Measurements from ENCODE around the gene C5orf15.

The C5orf15 gene

DNA sequence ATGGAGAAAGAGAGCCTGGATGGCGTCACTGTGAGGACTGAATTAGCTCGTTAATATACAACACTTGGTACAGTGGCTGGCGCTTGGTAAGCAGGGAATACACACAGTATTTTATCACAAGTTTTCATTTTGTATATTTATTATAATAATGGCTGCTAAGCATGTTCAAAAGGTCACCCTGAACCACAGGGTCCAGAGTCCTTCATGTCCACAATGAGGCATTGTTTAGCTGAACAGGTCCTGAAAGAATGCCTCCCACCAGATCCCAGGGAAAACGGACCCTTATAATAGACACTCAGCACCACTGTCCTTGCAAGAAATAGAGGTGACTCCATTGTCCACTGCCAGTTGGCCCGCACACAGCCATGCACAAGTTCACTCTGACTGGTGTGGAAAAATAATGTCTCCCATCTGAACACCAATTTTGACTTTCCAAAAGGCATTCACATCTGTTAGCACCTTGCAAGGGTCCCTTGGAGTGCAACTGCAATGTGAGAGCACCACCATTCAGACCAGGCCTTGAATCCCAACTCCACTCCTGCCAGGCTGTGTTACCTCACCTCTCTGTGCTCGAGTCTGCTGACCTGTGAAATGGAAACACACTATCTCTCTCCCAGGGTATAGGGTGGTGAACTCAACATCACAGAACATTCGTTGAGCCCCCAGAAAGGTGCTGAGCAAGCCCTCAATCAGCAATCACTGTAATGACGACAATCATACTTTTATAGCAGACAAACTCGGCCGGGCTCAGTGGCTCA is 32.5 kb upstream of the C5orf15 start:
- ATAC-seq (ENCODE audit: insufficient read depth, low read depth) = no peak
- Histone ChIP-seq H3K4me1 (ENCODE audit: insufficient read depth, low read length) (peaks cover 49% of the 10 kb centered on the region), H3K79me2 (ENCODE audit: insufficient read depth, low read length) (peaks cover 99% of the 10 kb centered on the region), H3K4me2 (ENCODE audit: insufficient read depth, low read length) (peak overlapping the region; percentile 33; the same call in 1 of the 2 replicates), H4K20me1 (ENCODE audit: insufficient read depth, low read length) (peaks cover 66% of the 10 kb centered on the region), H3K4me3 (ENCODE audit: low read depth in 1 of 2, low read length in 2 of 2) (0 out of 4 replicates have a peak overlapping the region, but pooled peaks of 1 of the 2 experiments have one; percentile 2), H3K9me3 (ENCODE audit: insufficient read depth, low read length, severe bottlenecking) (no peaks in the 10 kb centered on the region), H2AFZ (ENCODE audit: low read depth, low read length) (no peak overlapping the region), H3K9ac (ENCODE audit: low read depth, low read length) (no peak overlapping the region), H3K27ac (ENCODE audit: low read length) (no peak overlapping the region), H3K36me3 (ENCODE audit: insufficient read depth, low read length) (peaks cover 42% of the 10 kb centered on the region), H3K27me3 (ENCODE audit: insufficient read depth, low read length, poor library complexity) (no peaks in the 10 kb centered on the region)
- DNase-seq = no peak
- TF ChIP-seq, protein P1, sequence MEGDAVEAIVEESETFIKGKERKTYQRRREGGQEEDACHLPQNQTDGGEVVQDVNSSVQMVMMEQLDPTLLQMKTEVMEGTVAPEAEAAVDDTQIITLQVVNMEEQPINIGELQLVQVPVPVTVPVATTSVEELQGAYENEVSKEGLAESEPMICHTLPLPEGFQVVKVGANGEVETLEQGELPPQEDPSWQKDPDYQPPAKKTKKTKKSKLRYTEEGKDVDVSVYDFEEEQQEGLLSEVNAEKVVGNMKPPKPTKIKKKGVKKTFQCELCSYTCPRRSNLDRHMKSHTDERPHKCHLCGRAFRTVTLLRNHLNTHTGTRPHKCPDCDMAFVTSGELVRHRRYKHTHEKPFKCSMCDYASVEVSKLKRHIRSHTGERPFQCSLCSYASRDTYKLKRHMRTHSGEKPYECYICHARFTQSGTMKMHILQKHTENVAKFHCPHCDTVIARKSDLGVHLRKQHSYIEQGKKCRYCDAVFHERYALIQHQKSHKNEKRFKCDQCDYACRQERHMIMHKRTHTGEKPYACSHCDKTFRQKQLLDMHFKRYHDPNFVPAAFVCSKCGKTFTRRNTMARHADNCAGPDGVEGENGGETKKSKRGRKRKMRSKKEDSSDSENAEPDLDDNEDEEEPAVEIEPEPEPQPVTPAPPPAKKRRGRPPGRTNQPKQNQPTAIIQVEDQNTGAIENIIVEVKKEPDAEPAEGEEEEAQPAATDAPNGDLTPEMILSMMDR (IDR thresholded peaks at IDR 0.05; ENCODE audit: borderline replicate concordance, extremely low read depth, low read length, poor library complexity, severe bottlenecking) = no peak
- no peak for TF ChIP-seq EZH2 (IDR thresholded peaks at IDR 0.05; ENCODE audit: borderline replicate concordance, low read depth, low read length, severe bottlenecking)

DNA sequence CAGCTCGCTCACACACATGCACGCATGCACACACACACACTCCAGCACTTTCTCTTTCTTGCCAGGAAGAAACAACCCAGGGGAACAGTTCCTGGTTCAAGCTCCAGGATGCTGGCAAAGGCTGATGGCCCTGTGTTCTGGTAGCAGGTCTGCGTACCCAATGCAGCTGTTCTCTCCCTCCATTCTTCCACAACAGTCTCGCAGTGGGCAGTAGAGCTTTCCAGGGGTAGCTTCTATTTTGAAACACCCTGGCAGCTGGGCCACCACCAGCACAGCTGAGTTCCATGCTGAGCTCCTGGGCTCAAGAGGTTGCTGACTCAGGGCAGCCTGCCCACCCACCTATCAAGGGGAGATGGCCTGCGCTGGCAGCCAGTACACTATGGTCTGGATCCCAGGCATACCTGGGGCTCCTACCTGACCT is 31.7 kb upstream of the C5orf15 start:
- DNase-seq = no peak
- Histone ChIP-seq H3K27ac (ENCODE audit: low read length) (no peak overlapping the region), H3K4me3 (ENCODE audit: low read depth in 1 of 2, low read length in 2 of 2) (no peak overlapping the region), H3K27me3 (ENCODE audit: insufficient read depth, low read length, poor library complexity) (no peaks in the 10 kb centered on the region), H2AFZ (ENCODE audit: low read depth, low read length) (no peak overlapping the region), H3K4me2 (ENCODE audit: insufficient read depth, low read length) (0 out of 2 replicates have a peak overlapping the region, but pooled peaks have one; percentile 4), H3K9me3 (ENCODE audit: insufficient read depth, low read length, severe bottlenecking) (no peaks in the 10 kb centered on the region), H3K79me2 (ENCODE audit: insufficient read depth, low read length) (peaks cover 99% of the 10 kb centered on the region), H3K9ac (ENCODE audit: low read depth, low read length) (no peak overlapping the region), H3K36me3 (ENCODE audit: insufficient read depth, low read length) (peaks cover 43% of the 10 kb centered on the region), H4K20me1 (ENCODE audit: insufficient read depth, low read length) (peaks cover 73% of the 10 kb centered on the region), H3K4me1 (ENCODE audit: insufficient read depth, low read length) (peaks cover 43% of the 10 kb centered on the region)
- no peak for TF ChIP-seq EZH2 (IDR thresholded peaks at IDR 0.05; ENCODE audit: borderline replicate concordance, low read depth, low read length, severe bottlenecking)
- TF ChIP-seq, protein P1 (IDR thresholded peaks at IDR 0.05; ENCODE audit: borderline replicate concordance, extremely low read depth, low read length, poor library complexity, severe bottlenecking) = no peak
- no peak for ATAC-seq (ENCODE audit: insufficient read depth, low read depth)

GRCh38 chr5:133998807-133999206 is 30.4 kb upstream of the C5orf15 start:
- Histone ChIP-seq H3K4me1 (ENCODE audit: insufficient read depth, low read length) (peaks cover 43% of the 10 kb centered on the region), H3K27me3 (ENCODE audit: insufficient read depth, low read length, poor library complexity) (no peaks in the 10 kb centered on the region), H3K36me3 (ENCODE audit: insufficient read depth, low read length) (peaks cover 43% of the 10 kb centered on the region), H3K27ac (ENCODE audit: low read length) (no peak overlapping the region), H2AFZ (ENCODE audit: low read depth, low read length) (no peak overlapping the region), H3K4me2 (ENCODE audit: insufficient read depth, low read length) (no peak overlapping the region), H3K9ac (ENCODE audit: low read depth, low read length) (no peak overlapping the region), H3K79me2 (ENCODE audit: insufficient read depth, low read length) (peaks cover 100% of the 10 kb centered on the region), H3K9me3 (ENCODE audit: insufficient read depth, low read length, severe bottlenecking) (no peaks in the 10 kb centered on the region), H3K4me3 (ENCODE audit: low read depth in 1 of 2, low read length in 2 of 2) (no peak overlapping the region), H4K20me1 (ENCODE audit: insufficient read depth, low read length) (peaks cover 86% of the 10 kb centered on the region)
- TF ChIP-seq, protein P1 (IDR thresholded peaks at IDR 0.05; ENCODE audit: borderline replicate concordance, extremely low read depth, low read length, poor library complexity, severe bottlenecking) = no peak
- TF ChIP-seq EZH2 (IDR thresholded peaks at IDR 0.05; ENCODE audit: borderline replicate concordance, low read depth, low read length, severe bottlenecking) = no peak
- no peak for DNase-seq
- no peak for ATAC-seq (ENCODE audit: insufficient read depth, low read depth)
